C4-2B (cell line): ENCODE results near the gene AZIN2.

Source experiments
- CTCF ChIP-seq: fragments of 450-650 bp; conservative IDR thresholded peaks from 2 replicates; pipeline ENCODE4 v1.5.1; 2017; ENCODE audit warnings: mild to moderate bottlenecking
- ZFX ChIP-seq: fragments of 450-650 bp; IDR thresholded peaks from 2 replicates; pipeline ENCODE4 v1.6.1; 2017

- no peak for TF ChIP-seq CTCF
- no peak for TF ChIP-seq ZFX
Observed at GRCh38 chr1:33065301-33065700, 15.7 kb upstream of the AZIN2 start.
